ENCODE data around the gene AAGAB. TPM values are rescaled to one million over a fixed set of nuclear protein-coding genes. Genes with fewer than 3 reads are reported as not detected.

AAGAB gene
- total RNA-seq, 1 experiment from 2014 or later = 40.1 TPM

GRCh38 chr15:67164401-67164791 is 90.1 kb downstream of the AAGAB start:
- peak overlapping the region in 1 of 2 experiments; percentile 8; a peak in 1 of 5 replicates for H3K4me3 Mint-ChIP-seq
- H3K18ac ChIP-seq (ENCODE audit: insufficient read length, low read depth, low read length) = no peak overlapping the region
- no peak overlapping the region for H2AK5ac ChIP-seq (ENCODE audit: insufficient read length, low read length)
- H3K9me3 Mint-ChIP-seq = no peaks in the 10 kb centered on the region; a peak in 2 of 5 replicates
- no peaks in the 10 kb centered on the region for H3K23me2 ChIP-seq (ENCODE audit: insufficient read length, low read depth, low read length, poor library complexity, severe bottlenecking)
- WGBS (ENCODE audit: extremely low coverage, insufficient read length, low lambda C conversion rate) = no CpG with 5 or more reads among the region's 5 CpGs
- no peak for DNase-seq
- H3K27ac ChIP-seq (ENCODE audit: insufficient read length, low read depth, low read length) = no peak overlapping the region
- H3K14ac ChIP-seq (ENCODE audit: insufficient read depth, low read length) = no peak overlapping the region
- H2BK12ac ChIP-seq (ENCODE audit: insufficient read length, low read depth, low read length) = no peak overlapping the region
- TF ChIP-seq CTCF (conservative IDR thresholded peaks at IDR 0.05) = no peak
- peaks cover 40 to 50% of the 10 kb centered on the region in 2 experiments for H3K4me1 Mint-ChIP-seq
- H3K9ac ChIP-seq (ENCODE audit: extremely low read depth, insufficient read length, low read length) = no peak overlapping the region
- no peak overlapping the region for H4K8ac ChIP-seq (replicated peaks; ENCODE audit: insufficient read length, low read depth, low read length)
- H3K4me1 ChIP-seq (ENCODE audit: insufficient read depth, low read length) = peaks cover 10% of the 10 kb centered on the region; the same call in 1 of the 2 replicates
- no peaks in the 10 kb centered on the region for H4K20me1 ChIP-seq (ENCODE audit: control insufficient read depth, insufficient read depth, insufficient read length)
- H2AFZ ChIP-seq (ENCODE audit: low read length) = no peak overlapping the region
- H2BK15ac ChIP-seq (ENCODE audit: low read depth, low read length) = no peak overlapping the region
- no peak overlapping the region for H2BK5ac ChIP-seq (ENCODE audit: insufficient read length, low read length)
- no peak overlapping the region for H3T11ph ChIP-seq (ENCODE audit: low read length)
- no peaks in the 10 kb centered on the region for H3K27me3 ChIP-seq (ENCODE audit: insufficient read depth, low read length)
- H3K9me3 ChIP-seq (ENCODE audit: control insufficient read depth, low read depth, low read length) = no peaks in the 10 kb centered on the region
- no peaks in the 10 kb centered on the region; the same call in 1 of the 2 replicates for H3K27me3 Mint-ChIP-seq (ENCODE audit: low read depth)
- H4K5ac ChIP-seq (ENCODE audit: insufficient read length, low read depth, low read length) = no peak overlapping the region
- no peak overlapping the region for H4K91ac ChIP-seq (ENCODE audit: insufficient read length, low read depth, low read length)
- H3K79me1 ChIP-seq (ENCODE audit: insufficient read depth, low read depth, low read length, poor library complexity, severe bottlenecking) = no peaks in the 10 kb centered on the region
- H2BK120ac ChIP-seq (ENCODE audit: low read depth, low read length, poor library complexity, severe bottlenecking) = no peak overlapping the region
- H3K4ac ChIP-seq (ENCODE audit: low read depth, low read length) = no peak overlapping the region
- peaks cover 10 to 27% (median 16%) of the 10 kb centered on the region in 3 experiments for H3K36me3 Mint-ChIP-seq (ENCODE audit: insufficient read depth in 1 of 3, low read depth in 3 of 3)
- H3K4me2 ChIP-seq (ENCODE audit: insufficient read depth, insufficient read length, low read length) = no peak overlapping the region
- H3K79me2 ChIP-seq (ENCODE audit: insufficient read depth, low read length) = no peaks in the 10 kb centered on the region
- peak overlapping the region; percentile 40 to 85 (median 85); a peak in 4 of 7 replicates for H3K27ac Mint-ChIP-seq
- no peak overlapping the region for H3K23ac ChIP-seq (ENCODE audit: insufficient read length, low read depth, low read length)
- H2BK20ac ChIP-seq (ENCODE audit: low read depth, low read length, poor library complexity, severe bottlenecking) = no peak overlapping the region
- no peak overlapping the region for H3K56ac ChIP-seq (ENCODE audit: insufficient read length, low read depth, low read length)
